GM10266 (cell line): ENCODE results near the gene AGO1.
A peak's percentile ranks its signal among the peaks of the same experiment; 100 is the strongest.

Experiments
- DNase-seq: peaks from one replicate; pipeline ENCODE4 v3.0.0; 2012; ENCODE audit errors: extremely low spot score
- CTCF ChIP-seq: IDR thresholded peaks from 2 replicates; pipeline ENCODE4 v1.5.1; 2012; ENCODE audit warnings: mild to moderate bottlenecking, low read depth; ENCODE audit not compliant: control insufficient read depth, insufficient read depth; ENCODE audit errors: missing control alignments

Gene AGO1

GRCh38 chr1:35923791-35924221 lies 40.8 kb downstream of the AGO1 start:
- DNase-seq, result no peak
- no peak for TF ChIP-seq CTCF

GRCh38 chr1:35924838-35925237 lies 41.8 kb downstream of the AGO1 start:
- peak; percentile 39 for DNase-seq
- TF ChIP-seq CTCF, result no peak

- no peak for DNase-seq
Observed at GRCh38 chr1:35925741-35926140, 42.7 kb downstream of the AGO1 start.

GRCh38 chr1:35927472-35927871 lies 44.5 kb downstream of the AGO1 start:
- no peak for DNase-seq
- no peak for TF ChIP-seq CTCF

More at GRCh38 chr1:35925741-35926140, 42.7 kb downstream of the AGO1 start:
- TF ChIP-seq CTCF, result no peak

GRCh38 chr1:35929730-35930592 lies 47.0 kb downstream of the AGO1 start:
- no peak for TF ChIP-seq CTCF
- DNase-seq, result peak; percentile 43

- no peak for TF ChIP-seq CTCF
- DNase-seq, result peak; percentile 94
Observed at GRCh38 chr1:35930593-35931445, 47.8 kb downstream of the AGO1 start, which contains the start of gene AGO3. Gene AGO3 (plus strand): TSS chr1:35931105. CDS start chr1:35931427, 322 bp downstream.
